Choroid plexus epithelial cell (primary cell): ENCODE measurements around the gene DENND5B.

Source experiments
- DNase-seq: peaks from one replicate; pipeline ENCODE4 v3.0.0-alpha.2; 2010; ENCODE audit warnings: low read depth
- H3K4me3 ChIP-seq: 2 replicates; pipeline ENCODE4 v1.5.1; 2011; ENCODE audit warnings: low read depth, mild to moderate bottlenecking, control low read depth, low read length, moderate library complexity
- TF ChIP-seq, protein P1 (sequence below): conservative IDR thresholded peaks from 2 replicates; pipeline ENCODE4 v1.5.1; 2011; ENCODE audit warnings: low read depth, mild to moderate bottlenecking, control low read depth, inconsistent platforms, low read length, moderate library complexity

The DENND5B gene

DNA sequence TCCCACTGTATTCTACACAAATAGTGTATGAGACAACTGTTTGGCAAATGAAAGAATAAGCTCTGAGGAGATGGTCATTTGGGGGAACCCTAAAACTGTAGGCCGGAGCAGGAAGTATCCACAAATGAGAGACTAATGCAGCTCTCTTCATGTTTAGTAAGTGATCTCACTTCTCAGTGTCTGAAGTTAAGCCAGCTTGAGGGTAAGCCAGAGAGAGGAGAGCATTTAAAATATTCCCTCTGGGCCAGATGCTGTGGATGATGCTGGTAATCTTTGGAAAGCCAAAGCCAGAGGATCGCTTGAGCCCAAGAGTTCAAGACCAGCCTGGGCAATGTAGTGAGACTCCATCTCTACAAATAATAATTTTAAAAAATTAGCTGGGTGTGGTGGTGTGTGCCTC lies 134.4 kb downstream of the DENND5B start:
- TF ChIP-seq, protein P1, sequence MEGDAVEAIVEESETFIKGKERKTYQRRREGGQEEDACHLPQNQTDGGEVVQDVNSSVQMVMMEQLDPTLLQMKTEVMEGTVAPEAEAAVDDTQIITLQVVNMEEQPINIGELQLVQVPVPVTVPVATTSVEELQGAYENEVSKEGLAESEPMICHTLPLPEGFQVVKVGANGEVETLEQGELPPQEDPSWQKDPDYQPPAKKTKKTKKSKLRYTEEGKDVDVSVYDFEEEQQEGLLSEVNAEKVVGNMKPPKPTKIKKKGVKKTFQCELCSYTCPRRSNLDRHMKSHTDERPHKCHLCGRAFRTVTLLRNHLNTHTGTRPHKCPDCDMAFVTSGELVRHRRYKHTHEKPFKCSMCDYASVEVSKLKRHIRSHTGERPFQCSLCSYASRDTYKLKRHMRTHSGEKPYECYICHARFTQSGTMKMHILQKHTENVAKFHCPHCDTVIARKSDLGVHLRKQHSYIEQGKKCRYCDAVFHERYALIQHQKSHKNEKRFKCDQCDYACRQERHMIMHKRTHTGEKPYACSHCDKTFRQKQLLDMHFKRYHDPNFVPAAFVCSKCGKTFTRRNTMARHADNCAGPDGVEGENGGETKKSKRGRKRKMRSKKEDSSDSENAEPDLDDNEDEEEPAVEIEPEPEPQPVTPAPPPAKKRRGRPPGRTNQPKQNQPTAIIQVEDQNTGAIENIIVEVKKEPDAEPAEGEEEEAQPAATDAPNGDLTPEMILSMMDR = no peak
- DNase-seq = no peak
- H3K4me3 ChIP-seq = no peak overlapping the region

DNA sequence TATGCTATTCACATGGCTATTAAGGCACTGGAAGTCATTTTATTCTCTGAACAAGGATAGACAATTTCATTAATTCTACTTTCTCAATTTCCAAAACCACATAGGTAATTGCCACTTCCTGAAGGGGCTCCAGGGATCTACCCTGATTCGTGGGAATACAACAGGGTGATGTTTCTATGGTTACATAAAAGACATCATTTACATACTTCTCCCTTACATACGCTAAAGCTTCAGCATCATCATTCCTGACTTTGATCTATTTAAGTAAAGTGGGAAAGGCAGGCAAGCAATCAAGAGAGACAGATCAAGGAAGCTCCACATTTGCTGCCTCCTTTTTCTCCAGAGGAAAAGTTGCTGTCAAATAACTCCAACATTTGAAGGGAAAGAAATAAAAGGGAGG lies 146.2 kb downstream of the DENND5B start:
- no peak for DNase-seq
- H3K4me3 ChIP-seq = no peak overlapping the region
- TF ChIP-seq, protein P1 = no peak

DNA sequence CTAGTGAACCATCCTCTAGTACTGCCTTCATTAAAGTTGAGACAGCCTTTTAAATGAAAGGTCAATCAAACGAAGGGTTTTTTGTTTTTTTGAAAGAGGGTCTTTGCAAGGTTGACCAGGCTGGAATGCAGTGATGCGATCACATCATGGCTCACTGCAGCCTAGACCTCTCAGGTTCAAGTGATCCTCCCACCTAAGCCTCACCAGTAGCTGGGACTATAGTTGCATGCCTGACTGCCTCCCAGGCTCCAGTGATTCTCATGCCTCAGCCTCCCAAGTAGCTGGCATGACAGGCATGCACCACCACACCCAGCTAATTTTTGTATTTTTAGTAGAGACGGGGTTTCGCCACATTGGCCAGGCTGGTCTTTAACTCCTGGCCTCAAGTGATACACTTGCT lies 150.3 kb downstream of the DENND5B start:
- no peak for DNase-seq
- no peak overlapping the region for H3K4me3 ChIP-seq
- TF ChIP-seq, protein P1 = no peak

DNA sequence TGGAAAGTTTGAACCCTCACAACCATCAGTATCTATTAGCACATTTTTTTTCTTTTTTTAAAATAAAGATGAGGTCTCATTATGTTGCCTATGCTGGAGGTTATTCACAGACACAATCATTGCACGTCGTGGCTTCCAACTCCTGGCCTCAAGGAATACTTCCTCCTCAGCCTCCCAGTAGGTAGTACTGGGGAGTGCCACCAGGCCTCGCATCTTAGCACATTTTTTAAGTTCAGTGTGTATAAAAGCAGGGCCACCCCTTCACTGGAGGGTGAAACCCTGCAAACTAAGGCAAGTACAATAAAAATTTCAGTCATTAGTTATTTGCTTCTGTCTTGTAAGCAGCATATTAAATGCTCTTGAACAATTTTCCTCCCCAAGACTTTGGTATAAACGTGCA lies 150.8 kb downstream of the DENND5B start:
- DNase-seq = no peak
- TF ChIP-seq, protein P1 = no peak
- no peak overlapping the region for H3K4me3 ChIP-seq

DNA sequence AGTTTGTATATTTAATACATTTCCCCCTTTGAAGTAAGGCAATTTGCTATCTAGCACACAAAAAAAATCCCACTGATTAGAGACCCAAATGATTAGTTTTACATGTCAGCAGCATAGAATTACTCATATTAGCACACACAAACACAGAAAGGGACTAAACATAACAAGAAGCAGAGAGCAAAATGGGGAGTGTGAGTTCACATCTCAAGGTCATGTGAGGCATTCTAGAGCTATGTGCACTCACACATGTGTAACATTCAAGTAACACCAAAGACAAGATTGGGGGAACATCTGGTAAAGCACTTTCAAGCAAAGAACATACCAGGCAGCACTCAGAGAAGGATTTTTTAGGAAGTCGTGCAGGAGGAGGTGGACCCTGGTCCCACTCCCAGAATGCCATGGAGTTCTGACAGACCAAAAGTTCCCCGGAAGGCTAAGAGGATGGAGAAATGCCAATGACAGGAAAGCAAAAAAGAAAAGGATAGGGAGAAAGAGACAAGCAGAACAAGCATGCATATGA lies 159.2 kb downstream of the DENND5B start:
- DNase-seq = peak; percentile 60

DNA sequence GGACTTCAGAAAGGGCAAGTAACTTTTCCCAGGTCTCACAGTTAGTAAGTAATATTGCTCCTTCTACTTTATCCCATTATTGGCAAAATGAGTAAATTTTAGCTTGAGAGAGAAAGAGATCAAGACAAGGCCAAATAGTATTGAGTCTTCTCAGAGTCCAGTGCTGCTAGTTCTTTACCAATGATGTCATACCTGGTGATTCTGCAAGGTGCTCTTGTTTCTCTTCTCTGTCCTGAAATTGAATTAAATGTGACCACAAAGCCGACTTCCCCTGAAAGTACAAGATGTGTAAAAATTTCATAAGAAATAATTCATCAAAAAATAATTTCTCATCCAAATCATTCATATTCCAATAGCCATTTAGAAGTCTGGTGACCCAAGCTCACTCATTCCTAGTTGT lies 167.5 kb downstream of the DENND5B start:
- DNase-seq = no peak
- TF ChIP-seq, protein P1 = no peak

More for the DNA sequence above, 159.2 kb downstream of the DENND5B start:
- no peak overlapping the region for H3K4me3 ChIP-seq
- TF ChIP-seq, protein P1 = no peak

DNA sequence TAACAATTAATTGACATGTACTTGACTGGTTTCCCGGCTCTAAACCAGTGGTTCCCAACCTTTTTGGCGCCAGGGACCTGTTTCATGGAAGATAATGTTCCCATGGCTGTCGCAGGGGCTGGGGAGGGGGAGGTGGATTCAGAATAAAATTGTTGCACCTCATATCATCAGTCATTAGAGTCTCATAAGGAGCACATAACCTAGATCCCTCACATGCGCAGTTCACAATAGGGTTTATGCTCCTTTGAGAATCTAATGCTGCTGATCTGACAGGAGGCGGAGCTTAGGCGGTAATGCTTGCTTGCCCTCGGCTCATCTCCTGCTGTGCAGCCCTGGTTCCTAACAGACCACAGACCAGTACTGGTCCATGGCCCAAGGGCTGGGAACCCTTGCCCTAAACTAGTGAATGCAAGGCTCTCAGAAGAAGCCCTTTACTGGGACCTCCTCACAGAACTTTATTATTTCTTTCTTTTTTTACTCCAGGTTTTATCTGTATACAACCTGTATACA lies 178.6 kb downstream of the DENND5B start:
- H3K4me3 ChIP-seq = no peak overlapping the region
- DNase-seq = no peak
- TF ChIP-seq, protein P1 = no peak

More for the DNA sequence above, 167.5 kb downstream of the DENND5B start:
- H3K4me3 ChIP-seq = no peak overlapping the region
